GM19193 (cell line): ENCODE results near the gene SLC13A4.

Experiments used
- POLR2A ChIP-seq: IDR thresholded peaks from 4 replicates; pipeline ENCODE4 v1.6.1; 2011; ENCODE audit not compliant: insufficient read depth, insufficient read length; ENCODE audit errors: extremely low read depth

Gene SLC13A4

GRCh38 chr7:135736586-135737305 lies 8.8 kb upstream of the SLC13A4 start:
- no peak for TF ChIP-seq POLR2A

DNA sequence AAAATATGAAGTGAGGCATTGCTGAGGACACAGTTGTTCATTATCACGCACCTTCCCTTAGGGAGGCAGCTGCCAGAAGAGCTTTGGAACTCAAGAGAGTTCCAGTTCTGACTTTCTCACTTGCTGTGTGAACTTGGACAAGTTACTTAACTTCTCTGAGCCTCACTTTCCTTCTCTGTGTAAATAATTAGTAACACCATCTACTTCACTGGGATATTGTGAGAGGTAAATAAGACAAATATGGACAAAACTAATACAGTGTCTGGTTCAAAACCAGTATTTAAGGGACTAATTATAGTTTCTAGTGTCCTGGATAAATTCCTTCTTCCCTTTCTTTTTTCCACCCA lies 6.3 kb upstream of the SLC13A4 start:
- TF ChIP-seq POLR2A, result no peak

DNA sequence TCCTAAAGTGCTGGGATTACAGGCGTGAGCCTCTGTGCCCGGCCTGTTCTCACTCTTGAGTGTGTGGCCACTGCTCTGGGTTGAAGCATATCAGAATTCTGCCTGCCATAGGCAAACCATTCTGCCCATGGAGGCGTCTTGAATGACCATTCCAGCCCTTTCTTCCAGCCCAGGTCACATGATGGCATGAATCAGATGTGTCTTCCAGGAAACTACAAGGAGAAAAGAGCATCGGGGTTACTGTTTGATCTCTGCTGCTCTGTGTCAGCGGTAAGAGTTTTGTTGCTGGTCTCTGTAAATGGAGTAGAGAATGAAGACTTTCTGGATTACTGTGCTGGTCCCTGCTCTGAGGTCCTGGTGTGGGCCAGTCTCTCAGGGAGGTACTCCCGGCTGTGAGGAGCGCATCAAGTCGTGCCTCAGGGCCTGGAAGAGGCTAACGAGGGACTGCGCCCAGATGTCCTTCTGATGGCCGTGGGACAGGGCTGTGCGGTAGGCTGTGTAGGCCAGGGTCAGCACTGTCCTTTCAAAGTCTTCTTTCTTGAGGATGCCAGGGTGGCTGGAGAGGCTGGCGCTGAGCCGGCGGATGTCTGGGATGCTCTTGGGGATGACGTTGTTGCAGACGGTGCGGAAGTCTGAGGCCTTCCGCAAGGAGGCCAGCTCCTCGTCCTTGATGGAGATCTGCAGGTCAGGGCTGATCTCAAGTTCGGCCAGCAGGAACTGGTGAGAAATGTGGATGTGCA lies 5.8 kb upstream of the SLC13A4 start:
- no peak for TF ChIP-seq POLR2A

DNA sequence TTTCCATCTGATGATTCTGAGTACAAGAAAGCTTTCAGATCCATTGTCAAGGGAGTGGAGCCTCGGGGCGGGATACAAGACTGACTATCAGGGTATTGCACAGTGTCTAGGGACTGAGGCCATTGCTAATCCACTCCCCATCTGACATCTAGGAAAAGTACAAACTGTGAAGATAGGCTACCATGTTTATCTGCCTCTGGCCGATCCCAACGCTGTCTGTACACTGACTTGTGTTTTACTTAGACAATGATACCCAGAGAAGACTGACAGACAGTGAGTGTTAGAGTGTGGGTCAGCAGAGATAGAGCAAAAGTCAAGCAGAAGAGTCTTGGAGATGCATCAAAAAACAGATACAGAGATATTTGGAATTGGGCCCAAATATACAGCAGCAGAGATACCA lies 3.1 kb upstream of the SLC13A4 start:
- no peak for TF ChIP-seq POLR2A

- no peak for TF ChIP-seq POLR2A
These were observed 1.2 kb upstream of the SLC13A4 start for GRCh38 chr7:135729230-135729629.

- no peak for TF ChIP-seq POLR2A
These were observed 894 bp downstream of the SLC13A4 start for GRCh38 chr7:135726911-135727673.

DNA sequence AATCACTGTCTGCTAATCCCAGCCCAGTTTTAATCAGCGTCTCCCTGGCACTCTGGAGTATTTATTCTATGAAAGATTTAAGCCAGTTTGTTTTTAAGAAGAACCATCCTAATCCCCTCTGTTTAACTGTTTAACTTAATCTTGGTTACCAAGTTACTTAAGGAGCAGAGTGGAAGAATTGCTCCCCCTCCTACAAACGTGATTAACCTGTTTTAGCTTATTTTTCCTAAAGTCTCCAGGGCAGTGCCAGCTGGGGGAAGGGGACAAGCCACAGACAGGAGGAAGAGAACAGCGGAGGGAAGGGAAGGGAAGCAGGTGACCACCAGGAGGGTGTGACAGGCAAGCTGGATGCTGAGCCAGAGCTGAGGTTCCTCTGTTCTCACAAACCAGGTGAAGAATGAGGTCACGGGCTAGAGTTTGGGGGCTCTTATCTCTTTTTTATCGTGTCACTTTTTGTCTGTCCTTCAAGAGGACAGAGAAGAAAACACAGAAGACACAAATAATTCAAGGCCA lies 1.7 kb downstream of the SLC13A4 start:
- no peak for TF ChIP-seq POLR2A

- no peak for TF ChIP-seq POLR2A
These were observed 4.6 kb downstream of the SLC13A4 start for GRCh38 chr7:135723411-135723810.

DNA sequence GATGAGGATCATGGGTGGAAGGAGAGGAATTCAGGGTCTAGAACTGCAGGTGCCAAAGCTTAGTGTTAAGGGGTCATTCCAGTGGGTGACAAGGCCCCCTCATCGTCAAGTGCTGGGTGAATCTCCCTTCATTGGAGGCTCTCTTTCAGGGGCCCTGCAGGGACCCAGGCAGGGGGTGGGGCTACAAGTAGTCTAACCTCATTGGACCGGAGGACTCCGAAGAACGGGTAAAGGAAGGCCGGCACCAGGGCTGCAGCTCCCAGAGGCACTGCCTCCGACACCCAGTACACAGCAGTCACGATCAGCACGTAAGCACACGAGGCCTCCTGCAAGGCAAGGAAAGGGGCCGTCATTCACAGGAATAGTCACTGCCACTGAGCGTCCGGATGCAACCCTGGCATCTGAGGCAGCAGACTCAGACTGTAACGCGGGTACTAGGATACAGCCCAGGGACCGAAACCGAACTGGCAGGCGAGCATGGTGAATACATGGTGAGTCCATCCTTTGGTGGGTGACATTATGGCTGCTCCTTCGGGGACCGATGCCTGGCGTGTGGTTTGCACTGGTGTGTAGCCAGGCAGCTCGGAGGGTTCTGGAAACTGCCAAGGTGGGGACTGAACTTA lies 6.7 kb downstream of the SLC13A4 start:
- TF ChIP-seq POLR2A, result no peak

- TF ChIP-seq POLR2A, result no peak
These were observed 8.3 kb downstream of the SLC13A4 start for GRCh38 chr7:135719688-135720087.

DNA sequence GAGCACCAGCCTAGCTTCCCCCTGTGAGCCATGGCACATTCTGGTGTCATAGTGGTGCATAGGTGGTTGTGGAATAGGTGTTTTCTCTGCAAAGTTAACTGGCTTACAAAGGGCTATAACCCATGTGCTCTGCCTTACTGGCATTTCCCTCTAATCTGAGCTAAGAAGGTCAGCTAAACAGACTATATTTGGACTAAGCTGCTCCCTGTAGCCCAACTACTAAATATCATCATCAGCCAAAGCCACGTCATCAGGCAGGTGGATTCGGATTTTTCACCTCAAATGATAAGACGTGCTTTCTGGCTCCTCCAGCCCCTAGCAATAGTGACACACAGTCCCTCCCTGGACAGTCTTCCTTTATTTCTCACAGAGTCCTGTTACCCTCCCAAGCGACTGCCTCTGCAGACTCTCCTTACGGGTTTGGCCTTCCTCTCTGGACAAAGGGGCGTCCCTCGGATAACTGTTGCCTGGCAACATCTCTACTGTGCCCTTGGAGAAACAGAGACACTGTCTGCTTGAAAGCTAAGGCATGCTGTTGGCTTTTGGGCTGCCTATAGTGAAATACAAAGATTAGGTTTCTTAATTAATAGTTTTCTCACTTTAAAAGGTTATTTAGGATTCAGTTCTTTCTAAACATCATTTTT lies 9.1 kb downstream of the SLC13A4 start:
- no peak for TF ChIP-seq POLR2A

GRCh38 chr7:135718219-135718618 lies 9.8 kb downstream of the SLC13A4 start:
- no peak for TF ChIP-seq POLR2A

DNA sequence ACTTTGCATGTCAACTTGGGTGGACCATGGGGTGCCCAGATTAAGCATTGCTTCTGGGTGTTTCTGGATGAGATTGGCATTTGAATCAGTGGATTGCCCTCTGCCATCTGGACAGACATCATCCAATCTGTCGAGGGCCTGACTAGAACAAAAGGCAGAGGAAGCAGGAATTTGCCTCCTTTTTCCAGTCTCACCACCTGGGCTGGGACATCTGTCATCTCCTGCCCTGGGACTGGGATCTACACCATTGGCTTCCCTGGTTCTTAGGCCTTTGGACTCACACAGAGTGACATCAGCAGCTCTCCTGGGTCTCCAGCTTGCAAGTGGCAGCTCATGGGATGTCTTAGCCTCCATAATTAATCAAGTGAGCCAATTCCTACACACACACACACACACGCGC lies 10.3 kb downstream of the SLC13A4 start:
- TF ChIP-seq POLR2A, result no peak

DNA sequence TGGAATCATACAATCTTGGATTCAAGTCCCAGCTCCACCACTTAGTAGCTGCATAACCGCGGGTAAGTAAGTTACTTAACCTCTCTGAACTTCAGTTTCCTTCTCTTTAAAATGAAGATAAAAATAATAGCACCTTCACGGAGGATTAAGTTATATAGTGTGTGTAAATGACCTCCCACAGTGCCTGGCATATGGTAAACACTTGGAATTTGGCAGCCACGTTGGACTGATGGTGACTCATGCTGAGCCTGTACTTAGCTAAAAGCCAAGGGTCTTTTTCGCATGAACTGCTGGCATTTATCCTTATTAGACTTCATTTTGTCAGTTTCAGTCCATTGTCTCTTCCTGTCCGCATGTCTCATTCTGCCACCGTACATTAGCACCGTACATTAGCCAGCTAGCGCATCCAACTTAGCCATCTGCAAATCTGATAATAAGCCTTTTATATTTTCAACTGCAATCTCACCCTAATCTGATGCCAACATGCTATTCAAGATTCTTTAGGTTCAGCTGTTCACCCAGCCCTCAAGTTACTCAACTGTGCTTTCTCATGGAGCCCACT lies 11.2 kb downstream of the SLC13A4 start:
- TF ChIP-seq POLR2A, result no peak
